Gastroesophageal sphincter (tissue), 3 donors: ENCODE measurements around the gene NSDHL.

Experiments
- EP300 ChIP-seq: sonication (generic); formaldehyde crosslinking; IDR thresholded peaks from one replicate; pipeline ENCODE4 v1.6.1; 2017; ENCODE audit warnings: antibody characterized with exemption, mild to moderate bottlenecking
- POLR2A ChIP-seq, 2 donors: fragments of 450-650 bp; IDR thresholded peaks; one replicate each; pipeline ENCODE4 v1.6.1; 2017; ENCODE audit warnings: antibody characterized with exemption in 2 of 2, mild to moderate bottlenecking in 2 of 2, moderate library complexity in 1 of 2
- POLR2AphosphoS5 ChIP-seq: sonication (generic); formaldehyde crosslinking; IDR thresholded peaks from one replicate; pipeline ENCODE4 v1.6.1; 2017; ENCODE audit warnings: antibody characterized with exemption
- TF ChIP-seq, protein P1 (sequence below), 4 experiments: fragments of 200-600 bp in 2 of 4; fragments of 450-650 bp in 2 of 4; sonication (generic) in 1 of 4; IDR thresholded peaks; one replicate each; pipeline ENCODE4 v1.5.1; 2017 to 2019; ENCODE audit warnings: antibody characterized with exemption in 4 of 4, mild to moderate bottlenecking in 2 of 4, moderate library complexity in 2 of 4

- TF ChIP-seq, protein P1, sequence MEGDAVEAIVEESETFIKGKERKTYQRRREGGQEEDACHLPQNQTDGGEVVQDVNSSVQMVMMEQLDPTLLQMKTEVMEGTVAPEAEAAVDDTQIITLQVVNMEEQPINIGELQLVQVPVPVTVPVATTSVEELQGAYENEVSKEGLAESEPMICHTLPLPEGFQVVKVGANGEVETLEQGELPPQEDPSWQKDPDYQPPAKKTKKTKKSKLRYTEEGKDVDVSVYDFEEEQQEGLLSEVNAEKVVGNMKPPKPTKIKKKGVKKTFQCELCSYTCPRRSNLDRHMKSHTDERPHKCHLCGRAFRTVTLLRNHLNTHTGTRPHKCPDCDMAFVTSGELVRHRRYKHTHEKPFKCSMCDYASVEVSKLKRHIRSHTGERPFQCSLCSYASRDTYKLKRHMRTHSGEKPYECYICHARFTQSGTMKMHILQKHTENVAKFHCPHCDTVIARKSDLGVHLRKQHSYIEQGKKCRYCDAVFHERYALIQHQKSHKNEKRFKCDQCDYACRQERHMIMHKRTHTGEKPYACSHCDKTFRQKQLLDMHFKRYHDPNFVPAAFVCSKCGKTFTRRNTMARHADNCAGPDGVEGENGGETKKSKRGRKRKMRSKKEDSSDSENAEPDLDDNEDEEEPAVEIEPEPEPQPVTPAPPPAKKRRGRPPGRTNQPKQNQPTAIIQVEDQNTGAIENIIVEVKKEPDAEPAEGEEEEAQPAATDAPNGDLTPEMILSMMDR (IDR thresholded peaks at IDR 0.05): peak in 2 of 4 experiments; percentile 7 to 42
- TF ChIP-seq POLR2A (IDR thresholded peaks at IDR 0.05) (no peak), EP300 (no peak), POLR2AphosphoS5 (no peak)
Measured at GRCh38 chrX:152821145-152821765, 9.6 kb upstream of the NSDHL start.
